GM19025 (cell line): ENCODE measurements around the gene SLC8A2.

Experiments used
- ATAC-seq: cut with Tn5 transposase; IDR thresholded peaks from one replicate; pipeline ENCODE4 v1.9.1; 2021; ENCODE audit warnings: mild to moderate bottlenecking, low read depth, moderate library complexity; ENCODE audit not compliant: unreplicated experiment

SLC8A2 gene

DNA sequence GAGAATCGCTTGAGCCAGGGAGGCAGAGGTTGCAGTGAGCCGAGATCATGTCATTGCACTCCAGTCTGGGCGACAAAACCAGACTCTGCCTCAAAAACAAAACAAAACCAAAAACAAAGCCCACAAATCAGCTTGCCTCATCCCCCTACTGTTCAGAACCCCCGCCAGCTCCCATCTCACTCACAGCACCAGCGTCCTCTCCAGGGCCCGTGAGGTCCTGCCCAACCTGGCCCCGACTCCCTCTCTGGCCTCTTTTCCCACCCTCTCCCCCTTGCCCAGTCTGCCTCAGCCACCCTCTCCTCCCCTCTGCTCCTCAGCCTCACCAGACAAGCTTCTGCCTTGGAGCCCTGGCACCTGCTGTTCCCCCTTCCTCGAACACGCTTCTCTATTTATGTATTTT lies 3.8 kb downstream of the SLC8A2 start:
- ATAC-seq, result no peak

DNA sequence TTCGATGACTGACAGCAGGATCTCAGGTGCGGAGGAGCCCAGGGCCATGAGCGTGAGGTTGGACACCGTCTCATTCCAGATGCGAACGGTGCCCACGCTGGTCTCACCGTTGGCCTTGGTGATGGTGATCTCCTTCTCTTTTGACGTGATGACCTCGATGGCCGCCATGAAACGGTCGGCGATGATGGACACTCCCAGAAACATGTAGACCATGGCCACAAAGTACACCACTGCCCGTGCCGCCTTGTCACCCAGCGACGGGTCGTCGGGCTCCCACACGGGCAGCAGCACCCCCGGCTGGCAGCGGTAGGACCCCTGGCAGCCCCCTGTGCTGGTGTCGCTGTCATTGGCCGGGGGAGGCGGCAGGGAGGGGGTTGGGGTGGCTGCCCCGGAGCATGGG lies 5.7 kb downstream of the SLC8A2 start:
- no peak for ATAC-seq

DNA sequence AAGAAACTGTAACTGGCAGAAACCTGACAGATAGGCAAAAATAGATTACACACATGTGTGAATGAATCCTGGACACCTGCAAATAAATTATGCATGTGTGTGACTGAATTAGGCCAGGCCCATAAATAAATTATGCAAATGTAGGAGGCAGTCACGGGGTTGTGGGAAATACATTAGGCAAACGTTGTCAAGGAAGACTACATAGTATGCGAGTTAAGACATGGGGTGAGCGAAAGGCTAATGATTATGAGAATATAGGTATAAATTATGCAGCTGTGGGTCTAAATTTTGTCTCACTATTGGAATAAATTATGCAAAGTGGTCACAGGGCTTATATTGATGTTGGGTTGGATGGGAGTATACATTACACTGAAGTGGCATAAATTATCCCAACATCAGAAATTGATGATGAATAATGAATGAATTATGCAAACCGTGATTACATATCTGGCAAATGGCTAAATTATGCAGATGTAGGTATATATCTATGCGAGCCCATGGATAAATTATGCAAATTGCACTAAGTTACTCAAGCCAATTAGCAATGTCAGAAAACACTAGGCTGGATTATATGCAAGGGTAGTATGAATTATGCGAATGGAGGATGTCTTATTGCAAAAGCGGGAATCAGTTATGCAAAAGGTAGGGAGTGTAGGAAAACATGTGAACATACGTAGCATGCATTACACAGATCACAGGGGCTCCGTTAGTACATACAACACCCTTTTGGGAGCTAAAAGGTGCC lies 6.8 kb downstream of the SLC8A2 start:
- no peak for ATAC-seq

DNA sequence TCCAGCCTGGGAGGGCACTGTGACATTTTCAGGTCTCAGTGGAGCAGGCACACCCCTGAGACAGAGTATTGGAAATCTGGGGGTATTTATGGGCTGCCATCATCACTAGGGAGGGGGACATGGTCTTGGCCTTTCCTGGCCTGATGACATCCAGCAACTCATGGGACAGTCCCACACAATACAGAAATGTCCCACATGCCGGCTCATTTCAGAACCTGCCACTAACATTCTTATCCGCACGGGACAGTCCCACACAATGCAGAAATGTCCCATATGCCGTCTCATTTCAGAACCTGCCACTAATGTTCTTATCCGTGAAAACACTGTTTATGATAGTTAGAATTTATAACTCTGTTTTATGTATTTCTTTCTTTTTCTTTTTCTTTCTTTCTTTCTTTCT lies 9.8 kb downstream of the SLC8A2 start:
- ATAC-seq, result no peak

- ATAC-seq, result no peak
Measured at GRCh38 chr19:47459477-47459876, 12.2 kb downstream of the SLC8A2 start.

- ATAC-seq, result no peak
Measured at GRCh38 chr19:47458672-47459071, 13.0 kb downstream of the SLC8A2 start.

GRCh38 chr19:47456721-47457474 lies 14.8 kb downstream of the SLC8A2 start:
- no peak for ATAC-seq

GRCh38 chr19:47450478-47450877 lies 21.2 kb downstream of the SLC8A2 start:
- ATAC-seq, result no peak

- ATAC-seq, result no peak
Measured at GRCh38 chr19:47448360-47448727, 23.3 kb downstream of the SLC8A2 start.

DNA sequence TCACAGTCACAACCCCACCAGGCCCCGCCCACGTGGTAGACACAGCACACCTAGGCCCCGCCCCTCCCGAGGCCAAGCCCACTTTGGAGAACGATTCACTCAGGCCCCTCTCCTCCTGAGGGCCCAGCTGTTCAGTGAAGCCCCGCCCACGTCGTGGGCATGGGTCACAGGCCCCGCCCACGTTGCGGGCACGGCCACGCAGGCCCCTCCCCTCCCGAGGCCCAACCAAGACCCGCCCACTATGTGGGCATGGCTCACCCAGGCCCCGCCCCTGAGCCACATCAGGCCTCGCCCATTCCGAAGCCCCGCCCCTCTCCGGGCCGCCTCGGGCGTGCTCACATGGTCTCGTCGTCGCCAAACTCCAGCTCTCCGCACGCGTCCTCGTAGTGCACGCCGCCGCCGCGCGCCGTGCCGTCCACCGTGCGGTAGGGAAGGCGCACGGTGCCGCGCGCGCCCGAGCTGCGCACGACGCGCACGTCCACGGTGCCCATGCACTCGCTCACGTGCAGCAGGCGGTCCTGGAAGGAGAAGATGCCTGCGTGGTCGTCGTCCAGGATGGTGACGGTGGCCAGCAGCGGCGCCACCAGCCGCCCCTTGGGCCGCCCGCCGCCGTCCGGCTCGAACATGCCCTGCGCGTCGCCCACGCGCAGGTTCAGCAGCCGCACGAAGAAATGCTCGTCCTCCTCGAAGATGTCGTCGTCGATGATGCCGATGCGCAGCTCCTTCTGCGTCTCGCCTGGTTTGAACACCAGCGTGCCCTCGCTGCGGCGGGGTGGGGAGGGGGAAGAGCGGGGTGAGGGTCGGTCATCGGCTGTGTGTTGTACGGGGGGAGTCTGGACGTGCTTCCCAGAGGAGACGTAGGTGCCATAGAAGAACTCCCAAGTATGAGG lies 24.0 kb downstream of the SLC8A2 start:
- ATAC-seq, result no peak

DNA sequence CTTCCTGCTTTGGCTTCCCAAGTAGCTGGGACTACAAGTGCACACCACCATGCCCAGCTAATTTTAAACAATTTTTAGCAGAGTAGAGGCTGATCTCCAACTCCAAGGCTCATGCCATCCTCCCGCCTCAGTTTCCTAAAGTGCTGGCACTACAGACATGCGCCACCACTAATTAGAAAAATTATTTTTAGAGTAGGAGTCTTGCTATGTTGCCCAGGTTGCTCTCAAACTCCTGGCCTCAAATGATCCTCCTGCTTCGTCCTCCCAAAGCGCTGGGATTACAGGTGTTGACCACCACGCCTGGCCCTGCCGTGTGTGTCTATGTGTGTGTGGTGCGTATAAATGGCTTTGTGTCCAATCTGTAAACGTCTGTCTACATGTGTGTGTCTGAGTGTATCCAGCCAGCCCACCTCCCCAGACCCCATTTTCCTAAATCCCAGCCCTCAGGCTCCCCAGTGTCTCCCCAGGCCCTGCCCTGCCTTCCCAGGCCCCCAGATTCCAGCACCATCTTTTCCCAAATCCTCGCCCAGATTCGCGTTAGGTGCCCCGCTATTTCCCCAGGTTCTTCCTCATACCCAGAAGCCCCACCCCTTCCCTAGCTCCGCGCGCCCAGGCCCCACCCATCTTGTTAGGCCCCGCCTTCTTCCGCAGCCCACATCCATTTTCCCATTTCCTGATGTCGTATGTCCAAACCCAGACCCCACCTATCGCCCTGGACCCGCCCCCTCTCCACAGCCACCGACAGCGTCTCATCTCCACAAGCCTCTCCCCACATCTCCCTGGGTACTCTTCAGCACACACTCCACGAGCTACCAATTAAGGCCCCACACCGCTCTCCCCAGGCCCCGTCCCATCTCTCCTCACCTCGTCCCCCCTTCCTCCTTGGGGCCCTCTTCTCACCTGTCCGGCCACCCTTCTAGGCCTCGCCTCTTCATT lies 24.9 kb downstream of the SLC8A2 start:
- ATAC-seq, result no peak

DNA sequence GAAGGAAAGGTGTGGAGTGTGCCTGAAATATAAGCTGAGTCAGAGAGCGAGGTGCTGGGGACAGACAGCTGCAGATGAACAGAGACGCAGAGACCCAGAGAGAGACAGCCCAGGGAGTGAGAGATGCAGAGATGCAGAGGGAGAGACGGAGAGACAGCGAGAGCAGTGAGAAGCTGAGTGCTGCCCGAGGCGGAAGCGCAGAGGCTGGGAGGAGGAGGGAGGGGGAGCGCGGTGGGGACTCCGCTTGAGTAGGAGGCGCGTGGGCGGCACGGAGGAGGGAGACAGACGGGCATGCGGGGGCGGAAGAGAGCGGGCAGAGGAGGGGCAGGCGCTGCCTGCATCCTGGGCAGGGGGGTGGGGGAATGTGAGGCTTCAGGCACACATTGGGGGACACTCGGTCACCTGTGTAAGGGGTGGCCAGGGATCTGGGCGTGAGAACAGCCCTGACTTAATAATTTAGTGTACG lies 25.7 kb downstream of the SLC8A2 start:
- ATAC-seq, result no peak

DNA sequence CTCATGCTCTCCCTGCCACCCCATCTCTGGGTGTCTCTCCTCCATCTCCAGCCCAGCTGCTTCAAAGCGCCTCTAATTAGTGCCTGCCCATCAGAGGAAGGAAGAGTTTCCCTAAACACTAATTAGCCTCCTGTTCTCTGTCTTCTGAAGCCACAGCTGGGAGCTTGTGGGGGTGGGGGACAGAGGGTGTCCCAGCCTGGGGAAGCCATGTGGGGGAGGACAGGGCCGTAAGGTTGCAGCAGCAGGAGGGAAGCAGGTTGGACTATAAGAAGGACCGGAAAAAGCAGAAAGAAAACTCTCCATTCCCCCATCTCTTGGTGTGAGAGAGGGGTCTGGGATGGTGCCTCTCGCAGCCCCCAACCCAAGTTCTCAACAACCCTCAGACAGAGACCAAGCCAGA lies 26.2 kb downstream of the SLC8A2 start:
- ATAC-seq, result no peak

- no peak for ATAC-seq
Measured at GRCh38 chr19:47444388-47444821, 27.3 kb downstream of the SLC8A2 start.

GRCh38 chr19:47443331-47443730 lies 28.4 kb downstream of the SLC8A2 start:
- ATAC-seq, result no peak

DNA sequence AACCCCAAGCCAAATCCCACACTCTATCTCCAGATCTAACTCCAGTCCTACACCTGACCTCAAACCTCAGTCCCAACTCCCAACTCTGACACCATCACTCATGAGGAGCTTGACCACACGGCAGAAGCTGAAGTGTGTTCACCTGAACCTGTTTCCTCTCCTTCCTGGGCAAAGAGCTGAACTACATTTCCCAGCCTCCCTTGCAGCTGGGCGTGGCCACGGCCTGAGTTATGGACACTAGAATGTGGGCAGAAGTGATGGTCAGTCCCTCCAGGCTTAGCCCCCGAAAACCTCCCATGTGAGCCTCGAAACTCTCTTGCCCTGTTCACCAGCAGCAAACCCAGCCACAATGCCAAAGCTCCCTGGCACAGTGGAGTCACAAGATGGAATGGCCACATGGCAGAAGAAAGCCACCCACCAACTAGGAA lies 32.9 kb downstream of the SLC8A2 start:
- no peak for ATAC-seq

DNA sequence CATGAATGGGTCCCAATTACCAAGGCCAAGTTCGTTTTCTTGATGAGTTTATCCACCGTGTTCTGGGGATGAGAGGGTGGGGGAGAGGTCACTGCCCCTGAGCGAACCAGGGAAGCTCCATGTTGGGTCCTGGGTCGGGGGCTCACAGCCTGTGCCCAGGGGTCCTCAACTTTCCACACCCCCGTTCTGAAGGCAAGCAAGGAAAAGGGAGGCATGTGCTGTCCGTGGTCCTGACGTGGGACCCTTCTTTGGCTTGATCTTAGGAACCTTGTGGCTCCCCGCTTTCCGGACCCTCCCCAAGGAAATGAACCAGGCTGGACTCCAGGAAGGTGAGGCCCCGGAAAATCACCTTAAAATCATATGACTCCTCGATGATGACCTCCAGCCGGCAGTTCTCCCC lies 34.2 kb downstream of the SLC8A2 start:
- no peak for ATAC-seq

DNA sequence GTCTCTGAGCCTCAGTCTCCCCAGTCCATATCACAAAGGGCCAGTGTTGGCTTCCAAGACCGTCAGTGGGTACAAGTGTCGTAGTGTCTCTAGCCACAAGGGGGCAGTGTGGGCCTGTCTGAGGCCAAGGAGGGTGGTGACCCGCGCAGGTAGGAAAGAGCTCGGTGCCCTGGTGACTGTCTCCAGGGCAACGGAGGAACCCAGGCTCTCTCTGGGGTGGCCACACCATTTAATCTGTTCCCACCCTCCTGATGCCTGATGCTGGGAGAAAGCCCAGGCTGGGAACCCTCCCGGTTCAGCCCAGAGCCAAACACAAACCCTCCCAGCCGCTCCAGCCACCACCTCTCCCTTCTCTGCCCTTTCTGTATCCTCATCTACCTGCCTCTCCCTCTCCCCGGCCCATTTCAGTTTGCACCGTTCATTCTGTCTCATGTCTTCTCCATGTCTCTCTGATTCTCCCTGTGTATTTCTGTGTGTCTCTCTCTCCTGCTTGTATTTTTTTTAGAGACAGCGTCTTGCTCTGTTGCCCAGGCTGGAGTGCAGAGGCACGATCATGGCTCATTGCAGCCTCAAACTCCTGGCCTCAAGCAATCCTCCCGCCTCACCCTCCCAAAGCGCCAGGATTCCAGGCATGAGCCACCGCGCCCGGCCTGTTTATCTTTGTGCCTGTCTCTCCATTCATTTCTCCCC lies 34.8 kb downstream of the SLC8A2 start:
- no peak for ATAC-seq

- no peak for ATAC-seq
Measured at GRCh38 chr19:47435883-47436417, 35.7 kb downstream of the SLC8A2 start.
